A549 (cell line): ENCODE data around the gene MEIS1. TPM values are rescaled to one million over a fixed set of nuclear protein-coding genes. Genes with fewer than 3 reads are reported as not detected.

Experiments
- ATAC-seq, 2 experiments: fragments of 200-7000 bp in 1 of 2; fragments of >200 bp in 1 of 2; cut with Nextera tagmentation in 1 of 2; cut with Tn5 transposase in 1 of 2; 3 replicates each; pipeline versions ENCODE4 v1.8.0 to v1.9.1; 2018 to 2020; ENCODE audit warnings: mild to moderate bottlenecking in 1 of 2, moderate library complexity in 1 of 2
- CTCF ChIA-PET: fragments of 300-600 bp; sonication (Branson Sonifier 250); formaldehyde crosslinking; extraction: SDS; loops from one replicate; lab custom pipeline; 2021; ENCODE audit warnings: antibody characterized with exemption, inconsistent platforms; lab: Yijun Ruan, JAX
- POLR2A ChIA-PET: fragments of 350-600 bp; formaldehyde crosslinking; extraction: SDS; loops from one replicate; lab custom pipeline; 2021; ENCODE audit warnings: antibody characterized with exemption, inconsistent platforms; lab: Yijun Ruan, JAX
- DNase-seq, 2 experiments: peaks; one replicate each; pipeline versions ENCODE4 v3.0.0 to v3.0.0-alpha.2; 2011 to 2016; ENCODE audit warnings: low read depth in 1 of 2, low spot score in 1 of 2
- FAIRE-seq: peaks from 2 replicates; lab custom pipeline; 2011; peaks lifted over from hg19 to GRCh38; lab: Jason Lieb, UNC
- H3K27ac ChIP-seq, 2 experiments: fragments of >200 bp; sonication (Bioruptor Twin); formaldehyde crosslinking; 3 replicates each; pipeline ENCODE4 v1.5.1; 2016 to 2017
- H3K4me1 ChIP-seq: fragments of >200 bp; sonication (Bioruptor Twin); formaldehyde crosslinking; 3 replicates; pipeline ENCODE4 v1.6.1; 2016
- H3K4me2 ChIP-seq: fragments of >200 bp; sonication (Bioruptor Twin); formaldehyde crosslinking; 3 replicates; pipeline ENCODE4 v1.6.1; 2016
- H3K4me3 ChIP-seq: fragments of >200 bp; sonication (Bioruptor Twin); formaldehyde crosslinking; 3 replicates; pipeline ENCODE4 v1.5.1; 2016
- H3K9me3 ChIP-seq: fragments of >200 bp; sonication (Bioruptor Twin); formaldehyde crosslinking; 3 replicates; pipeline ENCODE4 v1.6.1; 2016
- ATOH8 ChIP-seq: fragments of 250-450 bp; sonication (Bioruptor Pico); IDR thresholded peaks from 2 replicates; pipeline ENCODE4 v1.5.0; 2020; ENCODE audit warnings: low read depth, mild to moderate bottlenecking, moderate library complexity
- BHLHE40 ChIP-seq: IDR thresholded peaks from 2 replicates; pipeline ENCODE4 v1.6.1; 2012; ENCODE audit warnings: low read depth, low read length, inconsistent platforms
- CBX2 ChIP-seq: fragments of 200-600 bp; sonication (generic); IDR thresholded peaks from 2 replicates; pipeline ENCODE4 v1.6.1; 2016; ENCODE audit warnings: low read depth, mild to moderate bottlenecking, borderline replicate concordance
- CHD4 ChIP-seq: fragments of 200-600 bp; sonication (generic); IDR thresholded peaks from 2 replicates; pipeline ENCODE4 v1.6.1; 2016; ENCODE audit warnings: antibody characterized with exemption, mild to moderate bottlenecking, borderline replicate concordance
- E2F6 ChIP-seq: IDR thresholded peaks from 2 replicates; pipeline ENCODE4 v1.6.1; 2012; ENCODE audit warnings: low read depth, borderline replicate concordance
- ESRRA ChIP-seq: fragments of 150-350 bp; IDR thresholded peaks from 2 replicates; pipeline ENCODE4 v1.6.1; 2014; ENCODE audit warnings: mild to moderate bottlenecking, low read length, borderline replicate concordance
- FOSB ChIP-seq: fragments of 250-450 bp; sonication (Bioruptor Pico); IDR thresholded peaks from 2 replicates; pipeline ENCODE4 v1.5.0; 2020; ENCODE audit warnings: mild to moderate bottlenecking, moderate library complexity
- FOXS1 ChIP-seq: fragments of 250-450 bp; sonication (Bioruptor Pico); IDR thresholded peaks from 2 replicates; pipeline ENCODE4 v1.5.0; 2020; ENCODE audit warnings: mild to moderate bottlenecking, moderate library complexity
- GATA3 ChIP-seq: IDR thresholded peaks from 2 replicates; pipeline ENCODE4 v1.6.1; 2012; ENCODE audit warnings: borderline replicate concordance
- HOXB13 ChIP-seq: fragments of 250-450 bp; sonication (Bioruptor Pico); IDR thresholded peaks from 2 replicates; pipeline ENCODE4 v1.5.0; 2020; ENCODE audit warnings: low read depth, mild to moderate bottlenecking, moderate library complexity
- HOXB5 ChIP-seq: fragments of 250-450 bp; sonication (Bioruptor Pico); IDR thresholded peaks from 2 replicates; pipeline ENCODE4 v1.5.0; 2020; ENCODE audit warnings: mild to moderate bottlenecking, moderate library complexity
- JUNB ChIP-seq: fragments of >200 bp; sonication (Bioruptor Twin); formaldehyde crosslinking; IDR thresholded peaks from 2 replicates; pipeline ENCODE4 v1.6.1; 2016
- KDM5A ChIP-seq: fragments of 200-600 bp; sonication (generic); IDR thresholded peaks from 2 replicates; pipeline ENCODE4 v1.6.1; 2016; ENCODE audit warnings: antibody characterized with exemption, mild to moderate bottlenecking
- MAFK ChIP-seq: fragments of 450-650 bp; IDR thresholded peaks from 2 replicates; pipeline ENCODE4 v1.6.1; 2014; ENCODE audit not compliant: partially characterized antibody
- MAX ChIP-seq: IDR thresholded peaks from 2 replicates; pipeline ENCODE4 v1.6.1; 2012
- MAZ ChIP-seq: fragments of 150-350 bp; IDR thresholded peaks from 2 replicates; pipeline ENCODE4 v1.6.1; 2014; ENCODE audit warnings: antibody characterized with exemption, low read depth, low read length, borderline replicate concordance
- NR3C1 ChIP-seq: fragments of >200 bp; sonication (Bioruptor Twin); formaldehyde crosslinking; IDR thresholded peaks from 3 replicates; pipeline ENCODE4 v1.6.1; 2017
- RARB ChIP-seq: fragments of 250-450 bp; sonication (Bioruptor Pico); IDR thresholded peaks from 2 replicates; pipeline ENCODE4 v1.8.0; 2021; ENCODE audit warnings: mild to moderate bottlenecking, moderate library complexity
- REST ChIP-seq: fragments of 200-600 bp; sonication (generic); IDR thresholded peaks from 2 replicates; pipeline ENCODE4 v1.6.1; 2016; ENCODE audit warnings: antibody characterized with exemption, mild to moderate bottlenecking, moderate library complexity
- SMC3 ChIP-seq: fragments of >200 bp; sonication (Bioruptor Twin); formaldehyde crosslinking; IDR thresholded peaks from 3 replicates; pipeline ENCODE4 v1.6.1; 2018; ENCODE audit warnings: inconsistent platforms
- ZC3H11A ChIP-seq: fragments of 450-650 bp; IDR thresholded peaks from 2 replicates; pipeline ENCODE4 v1.6.1; 2014; ENCODE audit warnings: antibody characterized with exemption, mild to moderate bottlenecking
- ZFP36 ChIP-seq: fragments of 450-650 bp; IDR thresholded peaks from 2 replicates; pipeline ENCODE4 v1.6.1; 2014; ENCODE audit warnings: borderline replicate concordance; ENCODE audit not compliant: partially characterized antibody
- ZSCAN20 ChIP-seq: fragments of 250-450 bp; sonication (Bioruptor Pico); IDR thresholded peaks from 2 replicates; pipeline ENCODE4 v1.8.0; 2022; ENCODE audit warnings: mild to moderate bottlenecking, moderate library complexity
- whole genome bisulfite sequencing: methylation state at CpG from one replicate; pipeline ENCODE4 v1.1.6; 2017; ENCODE audit errors: missing lambda C conversion rate; 5-methylcytosine and 5-hydroxymethylcytosine counted together
- polyA plus RNA-seq, 4 experiments: library from polyadenylated mRNA; depleted of rRNA in 3 of 4; stranded (reverse); fragments of >200 nt; fragmentation: RNase III in 1 of 4; extraction: RNeasy Plus Mini Kit Qiagen cat#74134 plus additional on column Dnase treatment in 1 of 4; gene quantifications; 2 replicates in 3 of 4; 3 replicates in 1 of 4; pipeline ENCODE4 v1.2.3, GENCODE V29; 2011 to 2017
- TF ChIP-seq, protein P1 (sequence below): fragments of 450-650 bp; IDR thresholded peaks from 2 replicates; pipeline ENCODE4 v1.6.1; 2014; ENCODE audit warnings: antibody characterized with exemption
- TF ChIP-seq, protein P2 (sequence below): fragments of 150-350 bp; IDR thresholded peaks from 2 replicates; pipeline ENCODE4 v1.6.1; 2014; ENCODE audit warnings: low read depth, mild to moderate bottlenecking, low read length
- TF ChIP-seq, protein P3 (sequence below): fragments of 250-450 bp; sonication (Bioruptor Pico); IDR thresholded peaks from 2 replicates; pipeline ENCODE4 v1.5.0; 2021; ENCODE audit warnings: mild to moderate bottlenecking, moderate library complexity, borderline replicate concordance

The MEIS1 gene
- polyA plus RNA-seq, 2 of the 4 experiments (the other 2 are of a cell fraction), result 1.9 to 4.2 TPM

DNA sequence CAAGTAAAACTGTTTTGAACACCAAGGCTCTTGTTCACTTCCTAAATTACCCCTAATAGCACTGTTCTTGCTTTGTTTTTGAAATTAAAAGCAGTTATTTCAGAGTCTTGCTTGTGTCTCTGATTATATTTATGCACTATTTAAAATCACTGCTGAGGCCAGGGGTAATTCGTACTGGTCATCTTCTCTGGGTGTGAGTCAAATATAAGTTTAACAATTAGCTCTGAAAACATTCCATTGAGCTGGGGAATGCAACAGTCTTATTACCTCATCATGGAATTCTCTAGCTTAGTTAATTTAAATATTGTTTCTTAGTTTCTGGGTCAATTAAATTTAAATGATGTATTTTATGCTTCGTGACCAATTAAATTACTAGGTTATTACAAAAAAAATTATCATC lies 135.0 kb downstream of the MEIS1 start:
- ChIA-PET POLR2A (no interaction called here), CTCF (interaction anchor here (0.7 to 7.9 kb wide), 3 partner anchors 94 to 157 kb away, joined by 3 to 86 read pairs (median 3); no protein-coding TSS in a partner anchor)
- FAIRE-seq, result no peak
- Histone ChIP-seq H3K9me3 (no peaks in the 10 kb centered on the region), H3K4me1 (peaks cover 6% of the 10 kb centered on the region; the same call in 2 of the 3 replicates), H3K27ac (no peak overlapping the region), H3K4me2 (no peak overlapping the region), H3K4me3 (no peak overlapping the region)
- no peak for ATAC-seq
- DNase-seq, result no peak
- WGBS, result 66% methylated on average over 2 of the region's 2 CpGs
- TF ChIP-seq MAZ (no peak), CBX2 (no peak), ATOH8 (CRISPR knock-in tag) (no peak), RARB (CRISPR knock-in tag) (no peak), E2F6 (no peak), MAFK (no peak), HOXB13 (CRISPR knock-in tag) (no peak), FOXS1 (CRISPR knock-in tag) (no peak), HOXB5 (CRISPR knock-in tag) (no peak), NR3C1 (no peak), JUNB (no peak), REST (no peak), BHLHE40 (no peak), ESRRA (no peak), SMC3 (no peak)
- TF ChIP-seq, protein P1, sequence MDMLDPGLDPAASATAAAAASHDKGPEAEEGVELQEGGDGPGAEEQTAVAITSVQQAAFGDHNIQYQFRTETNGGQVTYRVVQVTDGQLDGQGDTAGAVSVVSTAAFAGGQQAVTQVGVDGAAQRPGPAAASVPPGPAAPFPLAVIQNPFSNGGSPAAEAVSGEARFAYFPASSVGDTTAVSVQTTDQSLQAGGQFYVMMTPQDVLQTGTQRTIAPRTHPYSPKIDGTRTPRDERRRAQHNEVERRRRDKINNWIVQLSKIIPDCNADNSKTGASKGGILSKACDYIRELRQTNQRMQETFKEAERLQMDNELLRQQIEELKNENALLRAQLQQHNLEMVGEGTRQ, result no peak
- TF ChIP-seq, all 56 proteins: peak for 0

- DNase-seq (no peak), ATAC-seq (no peak), FAIRE-seq (no peak)
- TF ChIP-seq, protein P2, sequence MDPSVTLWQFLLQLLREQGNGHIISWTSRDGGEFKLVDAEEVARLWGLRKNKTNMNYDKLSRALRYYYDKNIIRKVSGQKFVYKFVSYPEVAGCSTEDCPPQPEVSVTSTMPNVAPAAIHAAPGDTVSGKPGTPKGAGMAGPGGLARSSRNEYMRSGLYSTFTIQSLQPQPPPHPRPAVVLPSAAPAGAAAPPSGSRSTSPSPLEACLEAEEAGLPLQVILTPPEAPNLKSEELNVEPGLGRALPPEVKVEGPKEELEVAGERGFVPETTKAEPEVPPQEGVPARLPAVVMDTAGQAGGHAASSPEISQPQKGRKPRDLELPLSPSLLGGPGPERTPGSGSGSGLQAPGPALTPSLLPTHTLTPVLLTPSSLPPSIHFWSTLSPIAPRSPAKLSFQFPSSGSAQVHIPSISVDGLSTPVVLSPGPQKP, result no peak
- TF ChIP-seq GATA3 (no peak), ZSCAN20 (CRISPR knock-in tag) (no peak), ZFP36 (no peak), KDM5A (no peak), ZC3H11A (no peak), MAX (no peak), E2F6 (no peak), CHD4 (no peak), FOSB (CRISPR knock-in tag) (no peak), HOXB5 (CRISPR knock-in tag) (no peak)
- TF ChIP-seq, protein P3, sequence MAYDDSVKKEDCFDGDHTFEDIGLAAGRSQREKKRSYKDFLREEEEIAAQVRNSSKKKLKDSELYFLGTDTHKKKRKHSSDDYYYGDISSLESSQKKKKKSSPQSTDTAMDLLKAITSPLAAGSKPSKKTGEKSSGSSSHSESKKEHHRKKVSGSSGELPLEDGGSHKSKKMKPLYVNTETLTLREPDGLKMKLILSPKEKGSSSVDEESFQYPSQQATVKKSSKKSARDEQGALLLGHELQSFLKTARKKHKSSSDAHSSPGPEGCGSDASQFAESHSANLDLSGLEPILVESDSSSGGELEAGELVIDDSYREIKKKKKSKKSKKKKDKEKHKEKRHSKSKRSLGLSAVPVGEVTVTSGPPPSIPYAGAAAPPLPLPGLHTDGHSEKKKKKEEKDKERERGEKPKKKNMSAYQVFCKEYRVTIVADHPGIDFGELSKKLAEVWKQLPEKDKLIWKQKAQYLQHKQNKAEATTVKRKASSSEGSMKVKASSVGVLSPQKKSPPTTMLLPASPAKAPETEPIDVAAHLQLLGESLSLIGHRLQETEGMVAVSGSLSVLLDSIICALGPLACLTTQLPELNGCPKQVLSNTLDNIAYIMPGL (CRISPR knock-in tag), result no peak
- 91% methylated on average over 3 of the region's 3 CpGs for WGBS
- Histone ChIP-seq H3K4me2 (no peak overlapping the region), H3K9me3 (no peaks in the 10 kb centered on the region), H3K4me1 (peaks cover 1% of the 10 kb centered on the region; the same call in 1 of the 3 replicates), H3K27ac (no peak overlapping the region), H3K4me3 (no peak overlapping the region)
- POLR2A ChIA-PET, result no interaction called here
- CTCF ChIA-PET, result interaction anchor here (0.6 to 7.9 kb wide), 3 partner anchors 95 to 841 kb away, joined by 3 to 86 read pairs (median 3); no protein-coding TSS in a partner anchor
Measured at GRCh38 chr2:66570471-66570870, 135.5 kb downstream of the MEIS1 start.
